ENCODE measurements around the gene ATP6V0A4.
"Not testable (repeated sequence)": the region's sequence is repeated elsewhere in the genome, so short reads cannot be mapped to it uniquely, and the experiment has no call there.

Gene ATP6V0A4
- 0 to 0.58 (median 0.04) reads per million in 3 experiments for total RNA-seq

DNA sequence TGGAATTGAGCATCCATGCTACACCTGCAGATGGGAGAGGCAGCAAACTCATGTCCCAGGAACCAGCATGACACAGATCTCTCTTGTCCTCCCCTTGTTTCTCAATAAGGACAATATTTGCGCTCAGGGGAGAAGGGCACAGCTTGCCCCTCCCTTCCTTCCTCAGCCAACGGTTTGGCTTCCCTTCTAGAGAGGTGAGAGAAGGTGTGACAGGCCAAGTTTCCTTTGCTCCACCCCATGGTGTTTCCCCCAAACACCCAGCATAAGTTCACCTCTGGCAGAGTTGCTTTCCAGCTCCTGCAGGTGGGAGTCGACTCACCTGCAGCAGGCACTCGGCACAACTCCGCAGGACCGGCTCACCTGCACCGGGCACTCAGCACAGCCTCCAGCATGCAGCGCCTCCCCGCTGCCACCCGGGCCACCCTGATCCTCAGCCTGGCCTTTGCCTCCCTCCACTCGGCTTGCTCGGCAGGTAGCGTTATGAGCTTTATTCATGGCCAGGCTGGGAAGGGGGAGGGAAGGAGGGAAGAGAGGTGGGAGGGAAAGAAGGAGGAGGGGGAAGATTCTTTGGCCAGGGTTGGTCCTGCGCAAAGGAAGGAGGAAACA, at the start of gene ATP6V0A4, which contains the start of gene TMEM213:
TSS of gene ATP6V0A4 (minus strand) at position 482 of the 606 bp plus-strand sequence. CDS start 26,949 bp downstream, outside the sequence.
TSS of gene TMEM213 (plus strand) at position 280 of the 606 bp plus-strand sequence. CDS start at position 391, 111 bp downstream.
- DNase-seq, result peak; percentile 5

DNA sequence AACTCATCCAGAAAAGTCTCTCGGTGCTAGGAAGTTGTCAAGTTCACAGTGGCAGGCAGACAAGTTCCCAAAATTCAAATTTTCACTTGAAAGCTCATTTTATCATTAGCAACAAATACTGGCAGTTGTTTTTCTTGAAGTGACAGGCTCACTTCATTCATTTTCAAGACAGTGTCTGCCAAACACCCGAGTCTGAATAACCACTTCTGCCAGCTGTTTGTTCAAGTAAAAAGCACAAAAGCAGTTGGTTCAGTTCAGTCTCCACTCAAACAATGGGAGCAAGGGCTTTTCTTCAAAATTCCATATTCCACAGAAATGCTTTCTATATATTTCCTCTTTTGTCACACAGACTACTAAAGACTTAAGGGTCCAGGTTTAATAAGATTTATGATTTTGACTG, 47.7 kb upstream of the ATP6V0A4 start:
- DNase-seq, result no peak

DNA sequence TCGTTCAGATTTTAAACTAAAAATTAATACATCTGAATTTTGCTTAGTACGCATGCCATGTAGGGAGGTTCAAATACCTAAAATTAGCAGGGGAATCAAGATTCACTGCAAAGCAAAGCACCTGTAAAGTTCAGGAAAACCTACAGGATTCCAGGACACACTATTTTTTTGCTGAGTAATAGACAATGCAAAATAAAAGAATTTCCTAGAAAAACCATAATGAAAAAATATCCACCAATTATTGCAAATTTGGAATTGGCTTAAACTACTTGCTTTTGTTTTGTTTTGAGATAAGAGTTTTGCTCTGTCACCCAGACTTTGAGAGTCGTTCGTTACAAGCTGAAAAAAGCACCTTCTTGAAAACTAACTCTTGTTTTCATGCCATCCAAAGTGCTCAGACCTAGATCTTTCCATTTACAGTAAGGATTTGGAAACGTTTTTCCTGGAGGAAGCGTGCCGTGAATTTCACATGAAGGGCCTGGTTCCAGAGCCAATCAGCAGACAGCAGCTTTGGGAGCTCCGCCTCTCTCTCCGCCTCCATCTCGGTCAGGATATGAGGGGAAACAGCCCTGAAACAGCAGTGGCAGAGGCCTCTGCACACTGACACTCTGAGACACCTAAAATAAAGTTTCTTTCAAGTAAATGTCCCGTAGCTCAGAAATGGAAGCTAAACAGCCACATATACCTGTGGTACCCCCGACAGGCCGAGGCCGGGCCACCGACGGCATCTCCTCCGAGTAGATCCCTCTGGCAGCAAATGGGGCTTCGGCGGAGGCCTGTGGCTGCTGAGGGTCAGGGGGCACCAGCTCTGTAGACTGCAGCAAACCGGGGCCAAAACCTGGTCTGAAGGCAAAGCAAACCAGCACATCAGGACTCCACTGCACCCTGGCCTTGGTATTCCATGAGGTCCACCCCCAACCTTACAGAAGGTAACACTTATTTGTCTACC, 45.9 kb upstream of the ATP6V0A4 start:
- DNase-seq, result no peak

DNA sequence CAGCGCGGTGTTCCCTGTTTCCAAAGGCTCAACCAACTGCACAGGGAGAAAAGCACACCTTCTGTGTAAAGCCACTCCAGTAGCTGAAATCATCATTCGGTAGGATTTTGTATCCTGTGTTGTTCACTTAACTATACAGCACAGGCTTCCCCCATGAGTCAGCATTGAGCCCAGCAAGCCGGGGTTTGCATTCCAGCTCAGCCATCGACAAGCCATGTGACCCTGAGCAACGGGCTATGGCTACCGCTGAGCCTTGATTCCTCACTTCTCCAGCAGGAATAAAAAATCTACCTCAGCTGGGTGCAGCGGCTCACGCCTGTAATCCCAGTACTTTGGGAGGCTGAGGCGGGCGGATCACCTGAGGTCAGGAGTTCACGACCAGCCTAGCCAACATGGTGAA, 44.1 kb upstream of the ATP6V0A4 start:
- no peak for DNase-seq

DNA sequence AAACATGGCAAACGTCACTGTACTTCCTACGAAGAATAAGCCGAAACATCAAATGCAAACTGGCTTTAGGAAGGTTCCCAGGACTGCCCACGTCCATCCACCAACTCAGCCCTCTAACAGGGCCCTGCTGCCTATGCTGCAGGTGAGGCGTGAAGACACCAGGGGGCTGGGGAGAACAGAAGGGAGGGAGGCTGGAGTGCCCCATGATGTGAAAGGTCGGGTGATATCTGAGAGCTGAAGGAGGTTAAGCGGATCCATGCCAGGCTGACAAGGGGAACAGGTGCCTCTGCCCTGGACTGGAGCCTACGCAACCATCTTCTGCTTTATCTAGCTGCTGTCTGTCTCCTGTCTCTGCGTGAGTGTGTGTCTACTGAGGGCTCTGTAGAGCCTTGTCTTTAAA, 40.2 kb upstream of the ATP6V0A4 start:
- no peak for DNase-seq

DNA sequence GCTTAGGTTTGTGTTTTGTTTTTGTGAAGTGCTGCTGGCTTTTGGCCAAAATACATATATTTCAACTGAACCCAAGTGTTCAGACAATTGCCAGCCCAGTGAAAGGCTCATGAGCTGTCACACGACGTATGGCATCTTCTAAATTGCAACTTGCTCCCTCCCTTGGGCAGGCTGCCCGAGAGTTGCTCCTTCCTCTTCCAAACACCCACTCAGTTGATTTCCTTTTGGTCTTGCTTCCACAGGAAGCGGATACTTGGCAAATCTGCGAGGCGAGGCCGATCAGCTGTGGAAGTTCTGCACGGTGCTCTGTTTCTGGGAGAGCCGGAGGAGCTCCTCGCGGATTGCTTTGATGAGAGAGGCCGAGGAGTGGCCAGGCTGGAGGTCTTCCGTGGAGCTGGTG, 39.6 kb upstream of the ATP6V0A4 start:
- DNase-seq, result no peak

DNA sequence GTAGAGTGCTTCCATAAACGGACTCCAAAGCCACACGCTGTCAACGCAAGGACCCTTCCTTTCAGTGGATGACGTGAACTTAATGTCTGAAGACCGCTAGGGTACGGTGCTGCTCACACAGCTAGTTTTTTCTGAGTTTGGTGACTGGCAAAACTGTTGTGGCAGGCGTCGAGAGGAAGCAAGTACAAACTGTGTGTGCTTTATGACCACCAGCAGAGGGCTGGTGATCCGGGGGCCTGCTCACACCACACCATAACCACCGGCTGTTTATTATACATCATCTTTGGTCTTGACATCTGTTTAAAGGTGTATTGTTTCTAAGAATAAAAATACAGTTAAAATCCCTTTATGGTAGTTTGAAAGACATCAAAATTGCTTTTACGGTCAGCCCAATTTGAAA, 37.1 kb upstream of the ATP6V0A4 start:
- DNase-seq, result no peak

DNA sequence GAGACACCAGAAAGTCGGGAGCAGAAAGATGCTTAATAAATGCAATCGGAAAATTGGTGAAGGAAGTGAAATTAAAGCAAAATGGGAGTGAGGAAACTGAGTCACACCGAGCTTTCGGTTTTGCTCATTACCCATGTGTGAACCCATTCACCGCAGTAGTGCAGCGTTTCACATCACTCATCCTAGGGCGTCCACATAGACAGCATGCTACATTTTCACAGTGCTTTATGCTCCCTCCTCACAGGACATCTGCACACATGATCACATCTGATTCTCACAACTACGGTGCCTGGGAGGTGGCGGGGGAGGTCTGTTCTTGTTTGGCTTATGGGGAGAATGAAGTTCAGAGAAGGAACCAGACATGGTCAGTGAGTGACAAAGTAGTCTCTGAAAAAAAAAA, 36.6 kb upstream of the ATP6V0A4 start:
- DNase-seq, result no peak

DNA sequence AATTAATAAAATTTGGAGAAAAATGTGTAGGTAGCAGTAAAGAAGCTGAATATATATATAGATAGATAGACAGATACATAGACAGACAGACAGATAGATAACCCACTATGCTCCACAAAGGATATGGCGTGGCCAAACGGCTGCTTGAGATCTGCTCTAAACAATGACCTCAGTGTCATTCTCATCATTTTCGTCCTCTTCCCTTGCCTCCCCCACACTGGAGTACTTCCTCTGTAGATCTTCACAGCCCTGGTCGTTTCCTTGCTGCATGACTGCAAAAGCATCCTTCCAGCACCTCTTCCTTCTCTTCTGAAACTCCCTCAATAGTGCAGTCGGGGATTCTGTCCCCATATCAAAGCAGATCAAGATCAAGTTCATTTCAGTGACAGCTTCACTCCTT, 35.6 kb upstream of the ATP6V0A4 start:
- DNase-seq, result no peak

DNA sequence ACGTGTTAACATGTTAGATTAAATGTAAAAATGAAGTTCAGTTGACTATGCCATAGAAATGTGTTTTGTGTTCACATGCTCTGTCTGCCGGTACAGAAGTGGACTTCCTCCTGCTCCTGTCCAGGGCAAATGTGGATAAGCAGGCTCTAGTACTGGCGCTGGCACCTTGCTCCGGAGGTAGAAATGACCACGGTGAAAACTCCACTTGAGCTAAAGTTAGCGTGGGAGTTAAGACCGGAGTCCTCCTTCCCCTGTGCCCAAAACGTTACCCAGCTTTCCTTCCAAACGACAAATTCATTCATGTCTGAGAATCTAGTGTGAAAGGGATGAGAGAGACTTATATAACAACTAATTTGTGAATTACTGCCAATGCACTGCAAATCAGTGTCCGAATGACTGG, 35.0 kb upstream of the ATP6V0A4 start:
- DNase-seq, result no peak

DNA sequence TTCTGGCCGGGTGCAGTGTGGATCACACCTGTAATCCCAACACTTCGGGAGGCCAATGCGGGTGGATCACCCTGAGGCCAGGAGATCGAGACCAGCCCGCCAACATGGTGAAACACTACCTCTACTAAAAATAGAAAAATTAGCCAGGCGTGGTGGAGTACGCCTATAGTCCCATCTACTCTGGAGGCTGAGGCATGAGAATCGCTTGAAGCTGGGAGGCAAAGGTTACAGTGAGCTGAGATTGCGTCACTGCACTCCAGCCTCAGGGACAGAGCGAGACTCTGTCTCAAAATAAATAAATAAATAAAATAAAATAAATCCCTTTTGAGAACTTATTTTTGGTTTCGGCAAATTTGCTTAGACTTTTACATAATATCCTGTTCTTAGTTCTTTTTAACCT, 31.3 kb upstream of the ATP6V0A4 start:
- DNase-seq, result no peak

DNA sequence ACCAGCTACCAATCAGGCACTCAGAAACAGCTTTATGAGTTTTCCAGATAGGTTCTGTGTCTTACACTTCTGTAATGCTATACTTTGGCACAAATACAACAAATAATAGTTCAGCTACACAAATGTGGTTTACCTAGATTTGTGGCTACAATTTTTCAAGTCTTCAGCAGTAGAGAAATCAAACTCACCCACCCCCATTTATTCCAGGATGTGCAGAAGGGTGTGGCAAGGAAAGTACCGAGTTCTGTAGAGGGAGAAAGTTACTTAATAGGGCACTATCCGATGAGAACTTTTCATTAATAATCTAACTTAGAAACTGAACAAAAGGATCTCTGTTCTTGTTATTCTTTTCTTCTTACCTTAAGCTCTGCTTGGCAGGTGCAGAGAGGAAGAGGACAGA, 30.3 kb upstream of the ATP6V0A4 start:
- DNase-seq, result no peak

DNA sequence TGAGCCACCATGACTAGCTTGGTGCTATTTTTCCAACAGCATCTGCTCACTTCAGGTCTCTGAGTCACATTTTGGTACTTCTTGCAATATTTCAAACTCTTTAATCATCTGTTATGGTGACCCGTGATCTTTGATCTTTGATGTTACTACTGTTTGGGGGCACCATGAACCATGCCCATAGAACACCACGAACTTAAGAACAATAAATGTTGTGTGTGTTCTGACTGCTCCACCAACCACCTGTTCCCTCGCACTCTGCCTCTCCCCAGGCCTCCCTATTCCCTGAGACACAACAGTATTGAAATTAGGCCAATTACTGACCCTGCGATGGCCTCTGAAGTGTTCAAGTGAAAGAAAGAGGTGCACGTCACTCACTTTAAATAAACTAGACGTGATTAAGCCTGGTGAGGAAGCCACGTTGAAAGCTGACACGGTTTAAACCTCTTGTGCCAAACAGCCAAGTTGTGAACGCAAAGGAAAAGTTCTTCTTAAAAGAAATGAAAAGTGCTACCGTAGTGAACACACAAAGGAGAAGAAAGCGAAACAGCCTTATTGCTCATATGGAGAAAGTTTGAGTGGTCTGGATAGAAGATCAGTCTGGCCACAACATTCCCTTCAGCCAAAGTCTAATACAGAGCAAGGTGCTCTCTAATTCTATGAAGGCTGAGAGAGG, 27.2 kb upstream of the ATP6V0A4 start:
- DNase-seq, result no peak

DNA sequence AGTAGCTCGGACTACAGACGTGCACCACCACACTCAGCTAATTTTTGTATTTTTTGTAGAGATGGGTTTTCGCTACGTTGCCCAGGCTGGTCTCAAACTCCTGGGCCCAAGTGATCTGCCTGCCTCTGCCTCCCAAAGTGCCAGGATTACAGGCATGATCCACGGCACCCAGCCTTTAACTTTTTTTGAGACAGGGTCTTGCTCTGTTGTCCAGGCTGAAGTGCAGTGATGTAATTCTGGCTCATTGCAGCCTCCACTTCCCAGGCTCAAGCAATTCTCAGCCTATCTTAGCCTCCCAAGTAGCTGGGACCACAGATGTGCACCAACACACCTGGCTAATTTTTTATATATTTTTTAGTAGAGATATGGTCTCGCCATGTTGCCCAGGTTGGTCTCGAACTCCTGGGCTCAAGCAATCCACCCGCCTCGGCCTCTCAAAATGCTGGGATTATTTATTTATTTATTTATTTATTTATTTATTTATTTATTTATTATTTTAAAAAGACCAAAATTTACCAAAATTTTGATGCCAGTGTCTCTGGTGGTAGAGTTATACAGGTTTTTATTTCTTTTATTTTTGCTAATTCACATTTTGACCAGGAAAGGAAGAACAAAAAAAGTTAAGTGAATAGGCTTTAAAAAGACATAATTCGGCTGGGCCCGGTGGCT, 25.0 kb upstream of the ATP6V0A4 start:
- no peak for DNase-seq

DNA sequence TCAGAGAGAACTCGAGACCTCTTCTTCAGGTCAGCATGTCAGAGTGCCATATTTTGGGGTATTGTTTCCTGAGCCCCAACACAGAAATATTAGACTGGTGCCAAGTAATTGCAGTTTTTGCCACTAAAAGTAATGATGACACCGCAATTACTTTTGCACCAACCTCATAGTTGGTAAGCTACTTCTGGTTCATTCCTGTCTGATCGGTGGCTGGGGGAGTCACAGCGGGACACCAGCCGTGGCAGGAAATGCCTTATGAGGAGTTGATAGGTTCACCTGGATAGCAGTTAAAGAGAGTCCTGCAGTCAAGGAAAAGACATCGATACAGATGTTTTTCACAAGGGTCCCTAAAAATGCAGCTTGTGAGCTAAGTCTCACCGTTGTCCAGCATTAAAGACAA, 23.9 kb upstream of the ATP6V0A4 start:
- no peak for DNase-seq

DNA sequence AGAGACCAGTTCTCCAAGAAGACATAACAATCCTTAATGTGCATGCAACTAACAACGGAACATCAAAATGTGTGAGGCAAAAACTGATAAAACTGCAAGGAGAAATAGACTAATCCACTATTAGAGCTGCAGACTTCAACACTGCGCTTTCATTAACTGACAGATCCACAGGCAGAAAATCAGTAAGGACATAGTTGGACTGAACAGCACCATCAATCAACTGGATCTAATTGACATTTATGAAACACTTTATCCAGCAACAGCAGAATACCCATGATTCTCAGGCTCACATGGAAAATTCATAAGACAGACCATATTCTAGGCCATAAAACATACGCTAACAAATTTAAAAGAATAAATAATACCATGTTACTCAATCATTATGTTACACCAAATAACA, 21.6 kb upstream of the ATP6V0A4 start:
- DNase-seq, result no peak

DNA sequence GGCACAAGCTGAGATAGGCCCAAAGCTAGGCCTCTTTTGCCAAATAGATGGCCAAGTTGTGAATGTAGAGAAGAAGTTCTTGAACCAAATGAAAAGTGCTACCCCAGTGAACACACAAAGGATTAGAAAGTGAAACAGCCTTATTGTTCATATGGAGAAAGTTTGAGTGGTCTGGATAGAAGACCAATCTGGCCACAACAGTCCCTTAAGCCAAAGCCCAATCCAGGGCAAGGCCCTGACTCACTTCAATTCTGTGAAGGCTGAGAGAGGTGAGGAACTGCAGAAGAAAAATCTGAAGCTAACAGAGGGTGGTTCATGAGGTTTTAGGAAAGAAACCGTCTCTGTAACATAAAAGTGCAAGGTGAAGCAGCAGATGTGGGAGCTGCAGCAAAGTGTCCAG, 18.7 kb upstream of the ATP6V0A4 start:
- no peak for DNase-seq

DNA sequence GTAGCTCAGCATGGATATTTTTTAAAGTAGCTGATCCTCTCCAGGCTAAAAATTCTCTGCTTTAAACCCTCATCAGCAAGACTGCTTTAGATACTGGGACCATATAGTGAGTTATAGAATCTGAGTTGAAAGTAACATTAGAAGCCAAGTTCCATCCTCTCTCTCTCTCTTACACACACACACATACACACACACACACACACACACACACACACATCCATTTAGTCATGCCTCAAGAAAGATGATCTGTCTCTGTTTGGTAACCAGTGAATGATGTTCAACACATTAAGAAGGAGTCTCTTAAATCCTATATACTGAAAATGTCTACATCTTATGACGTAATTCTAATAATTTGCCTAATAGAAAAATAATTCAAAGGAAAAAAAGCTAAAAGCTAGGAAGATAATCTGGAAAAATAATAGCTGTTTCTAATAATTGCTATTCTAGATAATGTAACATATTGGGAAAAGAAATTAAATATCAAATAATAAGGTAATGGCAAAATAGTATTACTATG, 16.9 kb upstream of the ATP6V0A4 start:
- DNase-seq, result no peak

DNA sequence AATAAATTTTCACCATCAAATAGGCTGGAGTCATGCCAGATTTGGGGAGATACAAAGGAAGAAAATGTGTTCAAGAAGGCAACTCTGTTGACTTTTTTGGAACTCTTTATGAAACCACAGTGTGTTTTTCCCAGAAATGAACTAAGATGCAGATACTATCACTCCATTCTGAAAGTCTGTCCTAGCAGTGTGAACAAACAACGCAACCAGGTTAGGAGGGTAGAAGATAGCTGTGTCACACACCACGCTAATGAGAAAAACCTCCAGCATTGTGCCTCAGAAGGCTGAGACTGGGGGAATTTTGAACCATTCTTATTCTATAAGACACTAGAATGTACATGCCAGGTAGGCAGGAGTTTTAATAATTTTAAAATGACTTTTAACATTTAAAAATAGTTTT, 15.9 kb upstream of the ATP6V0A4 start:
- DNase-seq, result no peak

DNA sequence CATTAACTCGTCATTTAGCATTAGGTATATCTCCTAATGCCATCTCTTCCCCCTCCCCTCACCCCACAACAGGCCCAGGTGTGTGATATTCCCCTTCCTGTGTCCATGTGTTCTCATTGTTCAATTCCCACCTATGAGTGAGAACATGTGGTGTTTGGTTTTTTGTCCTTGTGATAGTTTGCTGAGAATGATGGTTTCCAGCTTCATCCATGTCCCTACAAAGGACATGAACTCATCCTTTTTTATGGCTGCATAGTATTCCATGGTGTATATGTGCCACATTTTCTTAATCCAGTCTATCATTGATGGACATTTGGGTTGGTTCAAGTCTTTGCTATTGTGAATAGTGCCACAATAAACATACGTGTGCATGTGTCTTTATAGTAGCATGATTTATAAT, 13.3 kb upstream of the ATP6V0A4 start:
- DNase-seq, result not testable (repeated sequence)

DNA sequence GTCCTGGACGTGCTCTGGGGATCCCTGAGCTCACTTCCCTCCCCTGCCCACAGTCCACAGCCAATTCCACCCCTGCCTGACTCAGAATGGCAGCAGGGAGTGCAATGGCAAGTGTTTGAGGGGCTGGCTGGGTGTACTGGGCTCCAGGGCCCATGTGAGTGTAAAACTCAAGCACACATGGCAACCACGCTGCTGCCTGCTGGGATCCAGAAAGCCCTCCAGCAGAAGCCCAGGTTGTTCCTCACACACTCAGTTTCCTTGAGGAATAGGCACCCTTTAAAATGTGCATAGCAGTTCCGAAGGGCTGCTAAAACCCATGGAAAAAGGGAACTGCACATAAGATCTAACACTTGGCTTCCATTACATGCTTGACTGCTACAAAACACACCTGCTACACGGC, 11.3 kb upstream of the ATP6V0A4 start:
- DNase-seq, result no peak

DNA sequence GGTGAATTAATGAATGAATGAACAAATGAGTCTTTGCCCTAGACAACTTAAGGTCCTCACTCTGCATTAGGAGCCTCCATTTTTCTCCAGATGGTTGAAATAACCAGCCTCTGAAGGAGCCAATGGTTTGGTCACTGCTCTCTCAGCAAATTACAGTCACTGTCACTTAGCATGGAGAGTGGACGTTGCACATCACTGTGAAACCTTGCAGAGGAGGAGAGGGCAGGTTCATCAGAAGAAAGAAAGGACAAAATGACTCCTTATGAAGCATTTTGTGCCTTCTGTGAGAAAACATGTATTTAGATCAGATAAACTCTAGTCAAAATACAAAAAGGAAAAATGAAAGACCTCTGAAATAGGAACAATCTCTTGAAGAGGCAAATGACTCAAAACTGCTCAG, 6.6 kb upstream of the ATP6V0A4 start:
- DNase-seq, result no peak

DNA sequence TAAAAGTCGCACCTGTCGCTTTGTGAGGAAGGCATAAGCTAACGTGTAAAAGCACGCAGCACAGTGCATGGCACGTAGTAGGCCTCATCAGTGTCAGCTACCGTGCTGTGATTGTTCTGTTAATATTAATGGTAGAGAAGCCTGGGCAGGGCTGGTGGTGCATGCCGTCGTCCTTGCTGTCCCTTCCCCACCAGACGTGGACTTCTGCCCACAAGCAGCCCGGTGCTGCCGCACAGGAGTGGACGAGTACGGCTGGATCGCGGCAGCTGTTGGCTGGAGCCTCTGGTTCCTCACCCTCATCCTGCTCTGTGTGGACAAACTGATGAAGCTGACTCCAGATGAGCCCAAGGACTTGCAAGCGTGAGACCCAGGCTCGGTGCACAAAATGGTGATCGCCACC, 4.7 kb upstream of the ATP6V0A4 start:
- no peak for DNase-seq

Measured in central memory CD4-positive, alpha-beta T cell (primary cell).